Thyroid gland (tissue), 4 donors: Measurements from ENCODE around the gene TXNDC11. TPM values are rescaled to one million over a fixed set of nuclear protein-coding genes. Genes with fewer than 3 reads are reported as not detected.

Experiments used
- DNase-seq, 2 donors: peaks; one replicate each; pipeline ENCODE4 v3.0.0-alpha.2; 2019
- H3K27ac ChIP-seq, 3 donors: fragments of 200-600 bp; sonication (generic); 1 replicate in 2 of 3; 2 replicates in 1 of 3; pipeline ENCODE4 v1.5.1; 2016 to 2019; ENCODE audit warnings: mild to moderate bottlenecking in 1 of 3, moderate library complexity in 1 of 3
- H3K27me3 ChIP-seq: fragments of 200-600 bp; sonication (generic); one replicate; pipeline ENCODE4 v1.5.1; 2019
- H3K36me3 ChIP-seq, 2 donors: fragments of 200-600 bp; sonication (generic); one replicate each; pipeline ENCODE4 v1.5.1; 2016 to 2019
- H3K4me1 ChIP-seq, 2 donors: fragments of 200-600 bp; sonication (generic); one replicate each; pipeline ENCODE4 v1.5.1; 2017 to 2019
- H3K4me3 ChIP-seq, 3 donors: fragments of 200-600 bp; sonication (generic); replicated peaks in 1 of 3; 1 replicate in 2 of 3; 2 replicates in 1 of 3; pipeline ENCODE4 v1.5.1; 2016; ENCODE audit warnings: mild to moderate bottlenecking in 1 of 3
- H3K9me3 ChIP-seq: fragments of 200-600 bp; sonication (generic); one replicate; pipeline ENCODE4 v1.5.1; 2017
- CTCF ChIP-seq, 6 experiments: fragments of 200-600 bp in 3 of 6; fragments of 450-650 bp in 3 of 6; sonication (generic) in 3 of 6; IDR thresholded peaks; one replicate each; pipeline ENCODE4 v1.5.1; 2016 to 2019; ENCODE audit warnings: antibody characterized with exemption in 6 of 6, mild to moderate bottlenecking in 2 of 6, inconsistent platforms in 1 of 6, moderate library complexity in 1 of 6
- POLR2A ChIP-seq, 2 donors: fragments of 450-650 bp; IDR thresholded peaks; one replicate each; pipeline ENCODE4 v1.6.1; 2017; ENCODE audit warnings: antibody characterized with exemption in 2 of 2, mild to moderate bottlenecking in 2 of 2, moderate library complexity in 1 of 2
- WGBS, 2 donors: methylation state at CpG; one replicate each; pipeline ENCODE4 v1.1.5; 2017; 5-methylcytosine and 5-hydroxymethylcytosine counted together
- intact Hi-C: fragments of 100-400 bp; cut with DNase I; formaldehyde crosslinking; loops from one replicate; pipeline ENCODE4 v1.15.1; 2023
- total RNA-seq, 4 donors: library from RNA; depleted of rRNA; stranded (reverse); fragments of >200 nt; gene quantifications; one replicate each; pipeline ENCODE4 v1.2.3, GENCODE V29; 2016

Gene TXNDC11
- total RNA-seq, 4 donors from 2014 or later, result 77.3 to 135 (median 115) TPM

- H3K4me1 ChIP-seq, result peaks cover 59 to 82% of the 10 kb centered on the region in 2 donors
- H3K27ac ChIP-seq, result peak overlapping the region; percentile 42 to 93 (median 85)
- WGBS, 2 donors, result 42 to 53% methylated on average over 3 of the region's 3 CpGs
- no peak for DNase-seq
- H3K9me3 ChIP-seq, result no peaks in the 10 kb centered on the region
- H3K36me3 ChIP-seq, result peaks cover 12 to 18% of the 10 kb centered on the region in 2 donors
- H3K4me3 ChIP-seq, result no peak overlapping the region
- TF ChIP-seq CTCF (IDR thresholded peaks at IDR 0.05) (no peak), POLR2A (IDR thresholded peaks at IDR 0.05) (peak in 1 of 2 donors; percentile 27)
- no peaks in the 10 kb centered on the region for H3K27me3 ChIP-seq
- intact Hi-C loops, result no loop called here
Observed at GRCh38 chr16:11722468-11722808, 20.2 kb downstream of the TXNDC11 start.

GRCh38 chr16:11721781-11722467, 20.7 kb downstream of the TXNDC11 start:
- Histone ChIP-seq H3K36me3 (peaks cover 12 to 18% of the 10 kb centered on the region in 2 donors), H3K9me3 (no peaks in the 10 kb centered on the region), H3K27me3 (no peaks in the 10 kb centered on the region), H3K27ac (peak overlapping the region; percentile 42 to 93 (median 85)), H3K4me3 (no peak overlapping the region), H3K4me1 (peaks cover 57 to 82% of the 10 kb centered on the region in 2 donors)
- intact Hi-C loops, result no loop called here
- TF ChIP-seq CTCF (IDR thresholded peaks at IDR 0.05) (no peak), POLR2A (IDR thresholded peaks at IDR 0.05) (no peak)
- no peak for DNase-seq
- 68 to 79% methylated on average over 4 of the region's 4 CpGs for WGBS, 2 donors

GRCh38 chr16:11719762-11720161, 22.9 kb downstream of the TXNDC11 start:
- H3K36me3 ChIP-seq, result peaks cover 12 to 15% of the 10 kb centered on the region in 2 donors
- intact Hi-C loops, result no loop called here
- TF ChIP-seq CTCF (IDR thresholded peaks at IDR 0.05), result no peak

GRCh38 chr16:11719171-11719570, 23.5 kb downstream of the TXNDC11 start:
- DNase-seq, result no peak
- Histone ChIP-seq H3K4me1 (peaks cover 53 to 84% of the 10 kb centered on the region in 2 donors), H3K4me3 (no peak overlapping the region), H3K9me3 (no peaks in the 10 kb centered on the region), H3K27me3 (no peaks in the 10 kb centered on the region), H3K27ac (peak overlapping the region; percentile 13 to 85 (median 65)), H3K36me3 (peaks cover 12 to 15% of the 10 kb centered on the region in 2 donors)
- TF ChIP-seq CTCF (IDR thresholded peaks at IDR 0.05) (no peak), POLR2A (IDR thresholded peaks at IDR 0.05) (no peak)
- intact Hi-C loops, result no loop called here

More at GRCh38 chr16:11719762-11720161, 22.9 kb downstream of the TXNDC11 start:
- DNase-seq, result no peak
- WGBS, 2 donors, result 98 to 99% methylated on average over 4 of the region's 4 CpGs
- Histone ChIP-seq H3K4me1 (peaks cover 58 to 84% of the 10 kb centered on the region in 2 donors), H3K27ac (peak overlapping the region; percentile 13 to 85 (median 65)), H3K27me3 (no peaks in the 10 kb centered on the region), H3K9me3 (no peaks in the 10 kb centered on the region), H3K4me3 (no peak overlapping the region)

GRCh38 chr16:11717811-11718210, 24.8 kb downstream of the TXNDC11 start:
- DNase-seq, result no peak
- Histone ChIP-seq H3K27me3 (no peaks in the 10 kb centered on the region), H3K36me3 (peaks cover 12 to 15% of the 10 kb centered on the region in 2 donors), H3K4me1 (peaks cover 42 to 71% of the 10 kb centered on the region in 2 donors), H3K27ac (peak overlapping the region; percentile 31 to 85 (median 65)), H3K9me3 (no peaks in the 10 kb centered on the region), H3K4me3 (no peak overlapping the region)
- TF ChIP-seq POLR2A (IDR thresholded peaks at IDR 0.05) (no peak), CTCF (IDR thresholded peaks at IDR 0.05) (no peak)
- 30 to 32% methylated on average over 5 of the region's 5 CpGs for WGBS, 2 donors
- intact Hi-C loops, result no loop called here
